ENCODE measurements around the gene FN3KRP. TPM values are rescaled to one million over a fixed set of nuclear protein-coding genes. Genes with fewer than 3 reads are reported as not detected.

The FN3KRP gene
- total and polyA plus RNA-seq, 4 donors = 10.1 to 15.5 (median 11.0) TPM

DNA sequence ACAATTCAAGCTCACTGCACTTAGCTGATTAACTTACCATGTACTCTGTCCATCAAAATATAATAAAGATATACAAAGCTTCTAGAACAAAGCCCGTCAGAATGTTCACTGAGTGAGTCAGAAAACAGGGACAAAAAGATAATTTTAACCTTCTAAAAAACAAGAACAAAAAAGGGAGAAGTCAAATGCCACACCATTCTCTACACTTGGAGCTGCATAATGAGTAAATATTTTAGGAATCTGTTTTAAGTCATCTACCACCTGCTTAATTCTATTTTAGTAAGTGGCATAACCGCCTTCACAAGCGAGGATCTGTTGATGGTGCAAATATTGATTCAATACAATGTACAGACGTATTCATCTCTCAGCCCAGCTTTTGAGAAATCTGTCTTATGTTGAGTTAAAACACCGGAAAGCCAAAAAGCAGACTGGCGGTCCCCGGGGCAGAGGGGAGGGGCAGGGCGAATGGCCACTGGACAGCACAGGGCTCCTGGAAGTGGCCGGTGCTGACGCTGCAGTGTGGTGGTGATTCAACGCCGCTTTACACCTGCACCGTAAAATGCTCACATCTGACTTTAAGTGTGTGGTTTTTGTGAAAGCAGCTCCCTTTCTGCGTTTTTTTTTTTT, 38.1 kb upstream of the FN3KRP start:
- TF ChIP-seq, protein P1, sequence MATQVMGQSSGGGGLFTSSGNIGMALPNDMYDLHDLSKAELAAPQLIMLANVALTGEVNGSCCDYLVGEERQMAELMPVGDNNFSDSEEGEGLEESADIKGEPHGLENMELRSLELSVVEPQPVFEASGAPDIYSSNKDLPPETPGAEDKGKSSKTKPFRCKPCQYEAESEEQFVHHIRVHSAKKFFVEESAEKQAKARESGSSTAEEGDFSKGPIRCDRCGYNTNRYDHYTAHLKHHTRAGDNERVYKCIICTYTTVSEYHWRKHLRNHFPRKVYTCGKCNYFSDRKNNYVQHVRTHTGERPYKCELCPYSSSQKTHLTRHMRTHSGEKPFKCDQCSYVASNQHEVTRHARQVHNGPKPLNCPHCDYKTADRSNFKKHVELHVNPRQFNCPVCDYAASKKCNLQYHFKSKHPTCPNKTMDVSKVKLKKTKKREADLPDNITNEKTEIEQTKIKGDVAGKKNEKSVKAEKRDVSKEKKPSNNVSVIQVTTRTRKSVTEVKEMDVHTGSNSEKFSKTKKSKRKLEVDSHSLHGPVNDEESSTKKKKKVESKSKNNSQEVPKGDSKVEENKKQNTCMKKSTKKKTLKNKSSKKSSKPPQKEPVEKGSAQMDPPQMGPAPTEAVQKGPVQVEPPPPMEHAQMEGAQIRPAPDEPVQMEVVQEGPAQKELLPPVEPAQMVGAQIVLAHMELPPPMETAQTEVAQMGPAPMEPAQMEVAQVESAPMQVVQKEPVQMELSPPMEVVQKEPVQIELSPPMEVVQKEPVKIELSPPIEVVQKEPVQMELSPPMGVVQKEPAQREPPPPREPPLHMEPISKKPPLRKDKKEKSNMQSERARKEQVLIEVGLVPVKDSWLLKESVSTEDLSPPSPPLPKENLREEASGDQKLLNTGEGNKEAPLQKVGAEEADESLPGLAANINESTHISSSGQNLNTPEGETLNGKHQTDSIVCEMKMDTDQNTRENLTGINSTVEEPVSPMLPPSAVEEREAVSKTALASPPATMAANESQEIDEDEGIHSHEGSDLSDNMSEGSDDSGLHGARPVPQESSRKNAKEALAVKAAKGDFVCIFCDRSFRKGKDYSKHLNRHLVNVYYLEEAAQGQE (IDR thresholded peaks at IDR 0.05) = no peak
- TF ChIP-seq TAF1 (conservative IDR thresholded peaks at IDR 0.05) (no peak), JUND (IDR thresholded peaks at IDR 0.05) (no peak), HNF4A (conservative IDR thresholded peaks at IDR 0.05) (no peak), RAD21 (IDR thresholded peaks at IDR 0.05) (no peak), YY1 (IDR thresholded peaks at IDR 0.05) (no peak), EGR1 (IDR thresholded peaks at IDR 0.05; ENCODE audit: low read depth in 2 of 2) (no peak), FOXA1 (IDR thresholded peaks at IDR 0.05) (no peak), SP1 (IDR thresholded peaks at IDR 0.05) (no peak), CTCF (IDR thresholded peaks at IDR 0.05; ENCODE audit: low read depth, low read length, missing input control) (no peak), HNF4G (IDR thresholded peaks at IDR 0.05) (no peak), RXRA (IDR thresholded peaks at IDR 0.05) (no peak)
- TF ChIP-seq, protein P2, sequence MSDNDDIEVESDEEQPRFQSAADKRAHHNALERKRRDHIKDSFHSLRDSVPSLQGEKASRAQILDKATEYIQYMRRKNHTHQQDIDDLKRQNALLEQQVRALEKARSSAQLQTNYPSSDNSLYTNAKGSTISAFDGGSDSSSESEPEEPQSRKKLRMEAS (IDR thresholded peaks at IDR 0.05) = no peak
- TF ChIP-seq, protein P3, sequence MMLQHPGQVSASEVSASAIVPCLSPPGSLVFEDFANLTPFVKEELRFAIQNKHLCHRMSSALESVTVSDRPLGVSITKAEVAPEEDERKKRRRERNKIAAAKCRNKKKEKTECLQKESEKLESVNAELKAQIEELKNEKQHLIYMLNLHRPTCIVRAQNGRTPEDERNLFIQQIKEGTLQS (IDR thresholded peaks at IDR 0.05) = no peak
- no peaks in the 10 kb centered on the region for H3K9me3 ChIP-seq (ENCODE audit: control insufficient read depth in 4 of 4, low read length in 3 of 4)
- no peaks in the 10 kb centered on the region for H3K36me3 ChIP-seq (ENCODE audit: control insufficient read depth in 4 of 4, insufficient read depth in 3 of 4, low read depth in 1 of 4, low read length in 3 of 4)
- no peak overlapping the region for H3K9ac ChIP-seq (ENCODE audit: low read depth in 1 of 2, low read length in 2 of 2)
- WGBS = 94% methylated on average over 14 of the region's 14 CpGs
- H3K27me3 ChIP-seq (ENCODE audit: control insufficient read depth in 4 of 4, insufficient read depth in 4 of 4, low read length in 3 of 4) = no peaks in the 10 kb centered on the region
- no peak overlapping the region for H3K27ac ChIP-seq (ENCODE audit: low read depth in 1 of 2, low read length in 2 of 2)
- H3K4me1 ChIP-seq (ENCODE audit: control insufficient read depth in 4 of 4, insufficient read depth in 4 of 4, low read length in 3 of 4) = peaks cover 10 to 16% (median 12%) of the 10 kb centered on the region in 4 donors
- no peak for DNase-seq (ENCODE audit: low spot score)
- no peak overlapping the region for H3K4me3 ChIP-seq (ENCODE audit: low read depth in 1 of 3, low read length in 3 of 3)

DNA sequence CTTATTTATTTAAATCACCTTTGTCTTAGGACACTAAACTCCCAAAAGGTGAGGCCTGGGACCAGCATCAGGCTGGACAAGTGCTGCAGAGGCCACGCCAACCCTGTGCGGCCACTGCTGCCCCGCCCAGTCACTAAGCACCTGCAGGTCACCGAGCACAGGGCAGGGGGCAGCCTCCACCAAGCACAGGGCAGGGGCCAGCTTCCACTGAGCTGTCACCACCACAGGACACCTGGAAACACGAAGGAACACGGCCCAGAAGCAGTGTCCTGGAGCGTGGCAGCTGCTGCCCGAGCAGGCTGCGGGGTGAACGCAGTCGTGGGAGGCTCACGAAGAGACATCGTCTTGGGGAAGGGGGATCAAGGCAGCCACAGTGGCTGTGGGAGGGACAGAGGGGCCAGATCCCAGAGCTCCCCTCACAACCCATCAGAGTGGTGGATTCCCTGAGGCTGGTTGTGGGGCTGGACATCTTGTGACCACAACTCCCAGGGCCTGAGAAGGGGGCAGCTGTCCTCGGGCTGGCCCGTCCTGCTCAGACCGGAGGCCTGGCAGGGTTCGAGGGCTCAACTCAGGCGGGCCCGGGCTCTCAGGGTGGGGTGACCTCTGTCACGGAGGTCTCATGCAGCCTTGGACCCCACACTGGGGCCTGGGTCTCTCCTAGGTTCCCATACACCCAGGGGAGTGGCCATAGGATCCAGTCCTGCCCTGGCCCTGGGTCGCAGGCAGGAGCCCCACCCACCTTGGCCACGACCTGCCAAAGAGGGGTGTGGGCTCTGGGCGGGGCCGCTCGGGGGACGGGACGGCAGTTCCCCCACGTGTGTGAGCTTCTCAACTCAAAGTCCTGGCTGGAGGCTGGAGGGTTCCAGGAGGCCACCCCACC, 36.7 kb upstream of the FN3KRP start:
- no peak overlapping the region for H3K9ac ChIP-seq (ENCODE audit: low read depth in 1 of 2, low read length in 2 of 2)
- no peaks in the 10 kb centered on the region for H3K36me3 ChIP-seq (ENCODE audit: control insufficient read depth in 4 of 4, insufficient read depth in 3 of 4, low read depth in 1 of 4, low read length in 3 of 4)
- H3K4me1 ChIP-seq (ENCODE audit: control insufficient read depth in 4 of 4, insufficient read depth in 4 of 4, low read length in 3 of 4) = peaks cover 7 to 14% (median 9%) of the 10 kb centered on the region in 4 donors
- 82% methylated on average over 28 of the region's 28 CpGs for WGBS
- no peaks in the 10 kb centered on the region for H3K27me3 ChIP-seq (ENCODE audit: control insufficient read depth in 4 of 4, insufficient read depth in 4 of 4, low read length in 3 of 4)
- H3K4me3 ChIP-seq (ENCODE audit: low read depth in 1 of 3, low read length in 3 of 3) = no peak overlapping the region
- H3K9me3 ChIP-seq (ENCODE audit: control insufficient read depth in 4 of 4, low read length in 3 of 4) = no peaks in the 10 kb centered on the region
- no peak for DNase-seq (ENCODE audit: low spot score)
- no peak overlapping the region for H3K27ac ChIP-seq (ENCODE audit: low read depth in 1 of 2, low read length in 2 of 2)
- TF ChIP-seq CTCF (IDR thresholded peaks at IDR 0.05; ENCODE audit: low read depth, low read length, missing input control) = peak; percentile 22
- no peak for TF ChIP-seq TAF1 (conservative IDR thresholded peaks at IDR 0.05)
- TF ChIP-seq NR2F2 (IDR thresholded peaks at IDR 0.05) = no peak
- TF ChIP-seq, protein P1 (IDR thresholded peaks at IDR 0.05) = no peak
- peak; percentile 66 to 74 for TF ChIP-seq RAD21 (IDR thresholded peaks at IDR 0.05)
- TF ChIP-seq RXRA (IDR thresholded peaks at IDR 0.05) = no peak

All from liver (tissue), 9 donors.